C1 segment of cervical spinal cord (tissue), 14 donors: ENCODE results near the gene TAGLN.
"Not testable (repeated sequence)": the region's sequence is repeated elsewhere in the genome, so short reads cannot be mapped to it uniquely, and the experiment has no call there.

Experiments
- DNase-seq, 14 donors: peaks; one replicate each; lab custom pipeline; 2025; lab: John Stamatoyannopoulos, UW

The TAGLN gene

GRCh38 chr11:117195761-117196160, 3.4 kb upstream of the TAGLN start:
- DNase-seq, result no peak

DNA sequence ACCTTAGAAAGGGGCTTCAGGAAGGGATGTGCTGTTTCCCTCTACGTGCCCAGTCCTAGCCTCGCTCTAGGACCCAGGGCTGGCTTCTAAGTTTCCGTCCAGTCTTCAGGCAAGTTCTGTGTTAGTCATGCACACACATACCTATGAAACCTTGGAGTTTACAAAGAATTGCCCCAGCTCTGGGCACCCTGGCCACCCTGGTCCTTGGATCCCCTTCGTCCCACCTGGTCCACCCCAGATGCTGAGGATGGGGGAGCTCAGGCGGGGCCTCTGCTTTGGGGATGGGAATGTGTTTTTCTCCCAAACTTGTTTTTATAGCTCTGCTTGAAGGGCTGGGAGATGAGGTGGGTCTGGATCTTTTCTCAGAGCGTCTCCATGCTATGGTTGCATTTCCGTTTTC, 2.2 kb upstream of the TAGLN start:
- no peak for DNase-seq

DNA sequence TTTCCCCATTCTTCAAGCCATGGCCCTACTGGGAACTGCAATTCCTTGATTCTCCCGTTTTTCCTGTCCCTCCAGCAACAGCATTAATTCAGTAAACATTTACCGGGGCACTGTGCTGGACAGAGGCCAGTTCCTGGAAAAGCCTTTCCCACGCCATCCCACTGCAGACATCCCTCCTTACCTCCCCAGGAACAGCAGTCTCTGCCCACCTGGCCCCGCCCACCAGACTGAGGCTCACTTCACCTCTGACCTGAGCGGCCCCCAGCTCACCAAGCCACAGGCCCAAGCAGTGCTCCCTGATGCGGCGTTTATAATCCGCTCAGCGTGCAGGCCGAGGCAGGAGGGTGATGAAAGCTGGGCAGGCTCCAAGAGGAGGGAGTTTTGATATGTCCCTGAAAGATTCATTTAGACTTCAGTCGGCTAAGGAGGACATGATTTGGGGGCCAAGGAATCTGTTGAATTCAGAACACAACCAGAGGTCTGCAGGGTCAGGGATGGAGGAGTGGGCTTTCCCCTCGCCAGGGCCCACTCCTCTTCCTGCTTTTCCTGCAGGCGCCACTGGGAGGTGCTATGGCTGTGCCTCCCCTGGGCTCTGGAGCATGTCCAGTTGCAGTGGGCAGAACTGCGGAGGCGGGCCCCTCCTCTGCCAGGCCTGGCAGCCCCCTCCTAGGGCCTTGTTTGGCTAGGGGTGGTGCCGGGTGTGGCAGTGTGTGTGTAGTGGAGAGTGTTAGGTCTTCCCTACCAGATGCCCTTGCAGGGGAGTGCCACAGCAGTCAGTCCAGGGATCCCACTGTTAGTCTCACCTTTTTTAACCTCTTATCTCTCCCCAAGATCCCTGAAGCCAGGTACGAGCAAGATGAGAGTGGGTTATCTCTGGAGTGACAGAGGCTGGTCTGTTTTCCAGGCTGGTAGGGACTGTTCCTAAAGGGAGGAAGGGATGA, 1.4 kb upstream of the TAGLN start:
- DNase-seq, result no peak

- DNase-seq, result no peak
Observed at GRCh38 chr11:117198613-117199012, 557 bp upstream of the TAGLN start.

GRCh38 chr11:117199916-117200812, 994 bp downstream of the TAGLN start:
- no peak for DNase-seq

- no peak for DNase-seq
Observed at GRCh38 chr11:117200813-117201657, 1.9 kb downstream of the TAGLN start.

- DNase-seq, result no peak
Observed at GRCh38 chr11:117201658-117202305, 2.6 kb downstream of the TAGLN start.

DNA sequence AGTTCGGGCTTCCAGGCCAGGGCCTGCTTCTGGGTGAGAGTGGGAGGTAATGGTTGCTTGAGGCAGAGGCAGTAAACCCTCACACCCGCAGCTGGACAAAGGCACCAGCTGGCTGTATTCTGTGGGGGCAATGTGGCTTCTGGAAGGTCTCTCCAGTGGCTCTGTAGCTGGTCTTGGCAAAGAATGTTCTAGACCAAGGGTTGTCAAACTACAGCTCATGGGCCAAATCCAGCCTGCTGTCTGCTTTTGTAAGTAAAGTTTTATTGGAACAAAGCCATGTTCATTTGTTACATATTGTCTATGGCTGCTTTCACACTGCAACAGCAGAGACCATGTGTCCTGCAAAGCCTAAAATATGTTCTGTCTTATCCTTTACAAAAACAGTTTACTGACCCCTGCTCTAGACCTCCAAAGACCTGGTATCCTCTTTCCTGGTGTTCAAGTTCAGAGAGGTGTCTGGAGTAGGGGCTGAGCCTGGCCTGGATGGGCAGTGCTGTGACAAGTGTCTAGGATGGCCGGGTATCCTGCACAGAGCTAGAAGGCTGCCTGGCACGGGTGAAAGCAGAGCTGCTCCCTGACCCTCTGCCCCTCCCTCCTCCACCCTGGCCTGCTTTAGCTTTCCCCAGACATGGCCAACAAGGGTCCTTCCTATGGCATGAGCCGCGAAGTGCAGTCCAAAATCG, 3.4 kb downstream of the TAGLN start:
- DNase-seq, result no peak

GRCh38 chr11:117203069-117203407, 3.9 kb downstream of the TAGLN start:
- no peak for DNase-seq

GRCh38 chr11:117204283-117205080, 5.3 kb downstream of the TAGLN start:
- no peak for DNase-seq

- DNase-seq, result no peak
Observed at GRCh38 chr11:117205211-117205818, 6.1 kb downstream of the TAGLN start.

DNA sequence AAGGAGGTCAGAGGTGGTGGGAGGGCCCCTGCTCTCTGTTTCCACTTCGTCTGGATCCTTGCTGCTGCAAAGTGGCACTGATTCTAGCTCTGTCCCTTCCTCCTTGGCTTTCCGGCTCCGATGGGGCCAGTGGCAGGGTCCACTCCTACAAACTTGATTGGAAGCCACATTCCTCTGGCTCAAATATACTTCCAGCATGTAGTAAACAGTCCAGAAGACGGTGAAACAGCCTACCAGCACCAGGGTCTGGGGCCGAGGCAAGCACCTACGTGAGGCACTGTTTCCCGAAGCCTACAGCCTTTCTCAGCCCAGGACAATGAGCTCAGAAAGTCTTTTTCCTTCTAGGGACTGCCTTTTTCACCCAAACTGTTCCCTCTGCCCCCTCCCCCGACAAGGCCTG, 6.9 kb downstream of the TAGLN start:
- DNase-seq, result not testable (repeated sequence)

DNA sequence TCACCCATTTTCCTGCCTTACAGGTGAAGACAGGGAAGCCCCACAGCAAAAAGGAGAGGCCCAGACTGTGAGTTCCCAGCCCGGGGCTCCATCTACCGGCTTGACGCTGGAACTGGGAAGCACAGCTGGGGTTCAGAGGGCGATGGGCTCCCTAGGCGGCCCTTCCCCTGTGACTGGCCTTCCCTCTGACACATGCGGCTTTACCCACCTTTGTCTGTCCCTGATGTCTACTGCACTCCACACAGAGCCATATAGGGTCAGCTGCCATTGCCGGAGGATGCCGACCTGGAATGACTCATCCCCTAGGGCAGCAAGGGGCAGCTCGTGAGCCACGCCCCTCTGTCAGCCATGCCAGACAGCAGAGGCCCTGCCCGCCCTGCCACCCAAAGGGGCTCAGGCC, 7.7 kb downstream of the TAGLN start:
- DNase-seq, result not testable (repeated sequence)

DNA sequence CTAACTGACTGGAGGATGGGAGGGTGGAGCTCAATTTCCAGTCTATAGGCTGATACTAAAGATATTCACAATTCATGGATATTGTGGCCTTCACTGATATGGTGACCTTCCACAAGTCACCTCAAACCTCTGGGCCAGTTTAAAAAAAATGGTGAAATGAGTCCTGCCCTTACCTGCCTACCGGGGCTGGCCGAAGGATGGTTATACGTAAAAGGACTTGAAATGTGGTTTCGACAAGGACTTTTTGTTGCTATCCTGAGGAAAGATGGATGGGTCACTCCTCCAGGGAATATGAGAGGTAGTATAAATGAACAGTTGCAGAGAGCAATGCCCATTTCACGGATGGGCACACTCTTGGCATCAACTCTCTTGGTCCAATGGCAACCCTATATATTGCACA, 8.3 kb downstream of the TAGLN start:
- not testable (repeated sequence) for DNase-seq

DNA sequence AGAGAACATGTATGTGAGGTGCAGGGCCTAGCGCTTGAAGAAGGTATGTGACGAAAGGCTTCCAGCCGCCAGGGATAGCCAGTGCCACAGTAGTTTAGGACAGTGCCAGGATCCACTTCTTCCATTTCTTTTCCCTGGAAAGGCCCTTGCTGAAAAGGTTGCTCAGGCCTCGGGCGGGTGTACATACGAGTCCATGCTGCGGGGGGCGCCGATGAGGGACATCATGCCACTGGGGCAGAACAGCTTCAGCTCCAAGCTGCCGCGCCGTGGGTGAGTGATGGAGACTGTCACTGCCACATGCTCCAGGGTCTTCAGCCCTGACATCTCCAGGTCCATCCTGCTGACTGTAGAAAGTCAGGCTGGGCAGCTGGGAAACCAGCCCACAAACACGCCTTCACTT, 9.5 kb downstream of the TAGLN start:
- not testable (repeated sequence) for DNase-seq

DNA sequence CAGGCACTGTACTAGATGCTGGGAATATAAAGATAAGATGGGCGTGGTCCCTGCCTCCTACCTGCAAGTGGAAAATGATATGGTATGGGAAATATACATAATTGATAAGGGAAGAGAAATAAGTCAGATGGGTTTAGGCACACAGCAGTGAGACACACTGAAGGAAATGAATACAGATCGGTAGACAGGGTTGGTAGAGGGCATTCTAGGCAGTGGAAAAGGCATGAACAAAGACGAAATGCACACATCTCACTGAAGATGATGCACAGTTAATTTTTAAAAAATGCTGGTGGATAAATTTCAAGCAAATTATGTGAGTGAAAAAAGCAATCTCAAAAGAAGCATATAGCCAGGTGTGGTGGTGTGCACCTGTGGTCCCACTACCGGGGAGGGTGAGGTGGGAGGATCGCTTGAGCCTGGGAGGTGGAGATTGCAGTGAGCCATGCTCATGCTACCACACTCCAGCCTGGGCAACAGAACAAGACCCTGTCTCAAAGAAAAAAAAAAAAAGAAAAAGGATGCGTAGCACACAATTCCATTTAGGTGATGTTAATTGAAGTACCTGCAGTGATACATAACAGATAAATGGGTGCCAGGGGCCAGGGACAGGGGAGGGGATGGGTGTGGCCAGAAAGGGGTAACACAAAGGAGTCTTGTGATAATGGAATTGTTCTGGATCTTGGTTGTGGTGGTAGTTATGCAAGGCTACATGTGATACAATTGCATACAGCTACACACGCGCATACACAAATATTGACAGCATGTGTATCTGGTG, 10.4 kb downstream of the TAGLN start:
- not testable (repeated sequence) for DNase-seq

GRCh38 chr11:117210620-117211019, 11.4 kb downstream of the TAGLN start:
- no peak for DNase-seq

- DNase-seq, result no peak
Observed at GRCh38 chr11:117212697-117213355, 13.7 kb downstream of the TAGLN start.
